WTC11 (cell line): ENCODE data around the gene AKT1S1. TPM values are rescaled to one million over a fixed set of nuclear protein-coding genes. Genes with fewer than 3 reads are reported as not detected.

Experiments
- ATAC-seq: fragments of 200-7000 bp; cut with Tn5 transposase; 2 replicates; pipeline ENCODE4 v1.10.0; 2021; ENCODE audit warnings: mild to moderate bottlenecking, moderate library complexity
- CTCF ChIA-PET: fragments of 300-600 bp; sonication (Branson Sonifier 250); formaldehyde crosslinking; loops from one replicate; lab custom pipeline; 2021; ENCODE audit warnings: antibody characterized with exemption; lab: Charles Lee
- POLR2A ChIA-PET: fragments of 350-600 bp; sonication (Branson Sonifier 250); formaldehyde crosslinking; loops from one replicate; lab custom pipeline; 2021; ENCODE audit warnings: antibody characterized with exemption; lab: Charles Lee
- DNase-seq: peaks from one replicate; pipeline ENCODE4 v3.0.0; 2021; ENCODE audit warnings: low spot score
- H3K27ac Mint-ChIP-seq: 2 replicates; pipeline ENCODE4 v1.8.0; 2021; ENCODE audit warnings: mixed read lengths
- H3K27me3 Mint-ChIP-seq: 2 replicates; pipeline ENCODE4 v1.8.0; 2021; ENCODE audit warnings: low read depth, mild to moderate bottlenecking, moderate library complexity, mixed read lengths
- H3K36me3 Mint-ChIP-seq: 2 replicates; pipeline ENCODE4 v1.8.0; 2021; ENCODE audit warnings: mixed read lengths
- H3K4me1 Mint-ChIP-seq: 2 replicates; pipeline ENCODE4 v1.8.0; 2022; ENCODE audit warnings: mixed read lengths
- H3K4me3 Mint-ChIP-seq: 2 replicates; pipeline ENCODE4 v1.8.0; 2021; ENCODE audit warnings: mild to moderate bottlenecking, moderate library complexity, mixed read lengths
- H3K9me3 Mint-ChIP-seq: 2 replicates; pipeline ENCODE4 v1.8.0; 2021; ENCODE audit warnings: mixed read lengths
- ATF1 ChIP-seq: sonication (generic); formaldehyde crosslinking; IDR thresholded peaks from 2 replicates; pipeline ENCODE4 v1.8.1; 2023; ENCODE audit warnings: mild to moderate bottlenecking, moderate library complexity, missing genetic modification reagents
- CBFB ChIP-seq: sonication (generic); formaldehyde crosslinking; IDR thresholded peaks from 2 replicates; pipeline ENCODE4 v1.8.1; 2022; ENCODE audit warnings: mild to moderate bottlenecking, low read depth, missing genetic modification reagents
- CREB1 ChIP-seq: sonication (generic); formaldehyde crosslinking; IDR thresholded peaks from 2 replicates; pipeline ENCODE4 v1.8.0; 2023; ENCODE audit warnings: mild to moderate bottlenecking, missing genetic modification reagents
- CTCF ChIP-seq: fragments of 200-600 bp; IDR thresholded peaks from 2 replicates; pipeline ENCODE4 v1.8.0; 2022; ENCODE audit warnings: antibody characterized with exemption
- E2F1 ChIP-seq: sonication (generic); formaldehyde crosslinking; IDR thresholded peaks from 2 replicates; pipeline ENCODE4 v1.8.0; 2022; ENCODE audit warnings: mild to moderate bottlenecking, missing genetic modification reagents
- E2F4 ChIP-seq: sonication (generic); formaldehyde crosslinking; IDR thresholded peaks from 2 replicates; pipeline ENCODE4 v1.8.1; 2022; ENCODE audit warnings: low read depth, mild to moderate bottlenecking, moderate library complexity, missing genetic modification reagents, borderline replicate concordance
- GRHL2 ChIP-seq: fragments of 250-450 bp; sonication (Bioruptor Pico); IDR thresholded peaks from 2 replicates; pipeline ENCODE4 v1.8.0; 2022; ENCODE audit warnings: mild to moderate bottlenecking, moderate library complexity; ENCODE audit not compliant: insufficient replicate concordance, severe bottlenecking
- KAT7 ChIP-seq: sonication (generic); formaldehyde crosslinking; IDR thresholded peaks from 2 replicates; pipeline ENCODE4 v1.8.1; 2023; ENCODE audit warnings: missing genetic modification reagents, mild to moderate bottlenecking, borderline replicate concordance
- MXD4 ChIP-seq: fragments of 250-450 bp; sonication (Bioruptor Pico); IDR thresholded peaks from 2 replicates; pipeline ENCODE4 v1.8.0; 2021; ENCODE audit warnings: mild to moderate bottlenecking, moderate library complexity, borderline replicate concordance
- MYBL2 ChIP-seq: sonication (generic); formaldehyde crosslinking; IDR thresholded peaks from 2 replicates; pipeline ENCODE4 v1.8.1; 2023; ENCODE audit warnings: mild to moderate bottlenecking, moderate library complexity, missing genetic modification reagents
- NR2C2 ChIP-seq: sonication (generic); formaldehyde crosslinking; IDR thresholded peaks from 2 replicates; pipeline ENCODE4 v1.8.0; 2022; ENCODE audit warnings: mild to moderate bottlenecking, missing genetic modification reagents
- SMAD3 ChIP-seq: sonication (generic); formaldehyde crosslinking; IDR thresholded peaks from 2 replicates; pipeline ENCODE4 v1.8.0; 2022; ENCODE audit warnings: missing genetic modification reagents, mild to moderate bottlenecking, borderline replicate concordance
- SOX15 ChIP-seq: fragments of 250-450 bp; sonication (Bioruptor Pico); IDR thresholded peaks from 2 replicates; pipeline ENCODE4 v1.9.0; 2021; ENCODE audit warnings: mild to moderate bottlenecking
- ZNF396 ChIP-seq: fragments of 250-450 bp; sonication (Bioruptor Pico); IDR thresholded peaks from 2 replicates; pipeline ENCODE4 v1.8.0; 2021; ENCODE audit warnings: mild to moderate bottlenecking, moderate library complexity, borderline replicate concordance
- ZNF416 ChIP-seq: fragments of 250-450 bp; sonication (Bioruptor Pico); IDR thresholded peaks from 2 replicates; pipeline ENCODE4 v1.9.0; 2021; ENCODE audit warnings: mild to moderate bottlenecking, inconsistent platforms
- ZNF671 ChIP-seq: fragments of 250-450 bp; sonication (Bioruptor Pico); IDR thresholded peaks from 2 replicates; pipeline ENCODE4 v1.8.0; 2021; ENCODE audit warnings: mild to moderate bottlenecking
- total RNA-seq: library from RNA; stranded (reverse); gene quantifications from 3 replicates; pipeline ENCODE4 v1.2.3, GENCODE V29; 2021
- TF ChIP-seq, protein P1 (sequence below): fragments of 250-450 bp; sonication (Bioruptor Pico); IDR thresholded peaks from 2 replicates; pipeline ENCODE4 v1.9.0; 2021; ENCODE audit warnings: moderate library complexity, mild to moderate bottlenecking, inconsistent platforms, borderline replicate concordance
- TF ChIP-seq, protein P2 (sequence below): fragments of 250-450 bp; sonication (Bioruptor Pico); IDR thresholded peaks from 2 replicates; pipeline ENCODE4 v1.9.0; 2021; ENCODE audit warnings: mild to moderate bottlenecking
- TF ChIP-seq, protein P3 (sequence below): sonication (generic); formaldehyde crosslinking; IDR thresholded peaks from 2 replicates; pipeline ENCODE4 v1.8.1; 2022; ENCODE audit warnings: mild to moderate bottlenecking, moderate library complexity, missing genetic modification reagents

The AKT1S1 gene
- total RNA-seq, 1 experiment from 2014 or later, result 47.8 TPM

DNA sequence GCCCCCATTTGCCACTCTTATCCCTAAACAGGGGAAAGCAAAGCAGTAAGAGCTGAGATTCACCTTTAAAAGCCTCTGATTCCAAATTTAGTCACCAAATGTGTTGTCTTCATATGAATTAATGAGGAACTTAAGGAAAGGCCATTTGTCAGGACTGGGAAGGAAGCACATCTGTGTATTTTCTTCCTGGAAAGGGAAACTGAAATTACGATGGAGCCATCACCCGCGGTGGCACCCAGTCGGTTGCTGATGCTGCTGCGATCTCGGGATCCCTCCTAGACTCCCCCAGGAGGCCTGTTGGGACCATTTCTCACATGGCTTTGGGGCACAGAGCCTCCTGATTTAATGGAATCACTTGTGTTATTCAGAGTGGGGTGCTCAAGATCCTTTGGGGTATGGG is 27.0 kb upstream of the AKT1S1 start:
- no peaks in the 10 kb centered on the region for H3K9me3 Mint-ChIP-seq
- TF ChIP-seq ZNF671 (CRISPR knock-in tag), result no peak
- TF ChIP-seq ZNF416 (CRISPR knock-in tag), result no peak
- TF ChIP-seq GRHL2 (CRISPR knock-in tag), result no peak
- TF ChIP-seq, protein P1, sequence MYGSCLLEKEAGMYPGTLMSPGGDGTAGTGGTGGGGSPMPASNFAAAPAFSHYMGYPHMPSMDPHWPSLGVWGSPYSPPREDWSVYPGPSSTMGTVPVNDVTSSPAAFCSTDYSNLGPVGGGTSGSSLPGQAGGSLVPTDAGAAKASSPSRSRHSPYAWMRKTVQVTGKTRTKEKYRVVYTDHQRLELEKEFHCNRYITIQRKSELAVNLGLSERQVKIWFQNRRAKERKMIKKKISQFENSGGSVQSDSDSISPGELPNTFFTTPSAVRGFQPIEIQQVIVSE, result no peak
- no peak for TF ChIP-seq CBFB (CRISPR knock-in tag)
- TF ChIP-seq KAT7 (CRISPR knock-in tag), result no peak
- H3K27me3 Mint-ChIP-seq, result no peaks in the 10 kb centered on the region
- H3K4me1 Mint-ChIP-seq, result peaks cover 20% of the 10 kb centered on the region
- no peak for ATAC-seq
- ChIA-PET CTCF (no interaction called here), POLR2A (no interaction called here)
- H3K27ac Mint-ChIP-seq, result no peak overlapping the region
- no peak for DNase-seq
- peaks cover 29% of the 10 kb centered on the region for H3K36me3 Mint-ChIP-seq
- H3K4me3 Mint-ChIP-seq, result no peak overlapping the region

- Mint-ChIP-seq H3K36me3 (no peaks in the 10 kb centered on the region), H3K9me3 (no peaks in the 10 kb centered on the region), H3K27ac (no peak within 1 kb of the TSS), H3K4me3 (no peak within 1 kb of the TSS), H3K27me3 (peaks cover 23% of the 10 kb centered on the region), H3K4me1 (peaks cover 4% of the 10 kb centered on the region)
- ChIA-PET CTCF (no interaction called here), POLR2A (no interaction called here)
- TF ChIP-seq ATF1 (CRISPR knock-in tag) (no peak), SOX15 (CRISPR knock-in tag) (no peak), SMAD3 (CRISPR knock-in tag) (no peak), NR2C2 (CRISPR knock-in tag) (no peak), ZNF396 (CRISPR knock-in tag) (no peak), CTCF (no peak), E2F1 (CRISPR knock-in tag) (no peak), MXD4 (CRISPR knock-in tag) (no peak), MYBL2 (no peak), E2F4 (no peak), CREB1 (no peak)
- TF ChIP-seq, protein P1, result no peak
- TF ChIP-seq, protein P2, sequence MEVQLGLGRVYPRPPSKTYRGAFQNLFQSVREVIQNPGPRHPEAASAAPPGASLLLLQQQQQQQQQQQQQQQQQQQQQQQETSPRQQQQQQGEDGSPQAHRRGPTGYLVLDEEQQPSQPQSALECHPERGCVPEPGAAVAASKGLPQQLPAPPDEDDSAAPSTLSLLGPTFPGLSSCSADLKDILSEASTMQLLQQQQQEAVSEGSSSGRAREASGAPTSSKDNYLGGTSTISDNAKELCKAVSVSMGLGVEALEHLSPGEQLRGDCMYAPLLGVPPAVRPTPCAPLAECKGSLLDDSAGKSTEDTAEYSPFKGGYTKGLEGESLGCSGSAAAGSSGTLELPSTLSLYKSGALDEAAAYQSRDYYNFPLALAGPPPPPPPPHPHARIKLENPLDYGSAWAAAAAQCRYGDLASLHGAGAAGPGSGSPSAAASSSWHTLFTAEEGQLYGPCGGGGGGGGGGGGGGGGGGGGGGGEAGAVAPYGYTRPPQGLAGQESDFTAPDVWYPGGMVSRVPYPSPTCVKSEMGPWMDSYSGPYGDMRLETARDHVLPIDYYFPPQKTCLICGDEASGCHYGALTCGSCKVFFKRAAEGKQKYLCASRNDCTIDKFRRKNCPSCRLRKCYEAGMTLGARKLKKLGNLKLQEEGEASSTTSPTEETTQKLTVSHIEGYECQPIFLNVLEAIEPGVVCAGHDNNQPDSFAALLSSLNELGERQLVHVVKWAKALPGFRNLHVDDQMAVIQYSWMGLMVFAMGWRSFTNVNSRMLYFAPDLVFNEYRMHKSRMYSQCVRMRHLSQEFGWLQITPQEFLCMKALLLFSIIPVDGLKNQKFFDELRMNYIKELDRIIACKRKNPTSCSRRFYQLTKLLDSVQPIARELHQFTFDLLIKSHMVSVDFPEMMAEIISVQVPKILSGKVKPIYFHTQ, result no peak
- TF ChIP-seq, protein P3, sequence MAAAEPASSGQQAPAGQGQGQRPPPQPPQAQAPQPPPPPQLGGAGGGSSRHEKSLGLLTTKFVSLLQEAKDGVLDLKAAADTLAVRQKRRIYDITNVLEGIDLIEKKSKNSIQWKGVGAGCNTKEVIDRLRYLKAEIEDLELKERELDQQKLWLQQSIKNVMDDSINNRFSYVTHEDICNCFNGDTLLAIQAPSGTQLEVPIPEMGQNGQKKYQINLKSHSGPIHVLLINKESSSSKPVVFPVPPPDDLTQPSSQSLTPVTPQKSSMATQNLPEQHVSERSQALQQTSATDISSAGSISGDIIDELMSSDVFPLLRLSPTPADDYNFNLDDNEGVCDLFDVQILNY (CRISPR knock-in tag), result no peak
- DNase-seq (no peak), ATAC-seq (peak; percentile 27; the same call in 1 of the 2 replicates)
Measured at GRCh38 chr19:49896863-49897621, 19.9 kb upstream of the AKT1S1 start, which contains the start of gene IL4I1. Gene IL4I1 (minus strand): TSS chr19:49896887. CDS start chr19:49896160, 727 bp downstream.
